HCT116 (cell line): ENCODE data around the gene SMAP2. TPM values are rescaled to one million over a fixed set of nuclear protein-coding genes. Genes with fewer than 3 reads are reported as not detected.

Experiments used
- ATAC-seq: fragments of 200-7000 bp; cut with Tn5 transposase; 2 replicates; pipeline ENCODE4 v1.9.1; 2020; ENCODE audit warnings: mild to moderate bottlenecking, moderate library complexity
- BruUV-seq: library from RNA; stranded (reverse); fragments of 400-500 nt; replicated peaks from 2 replicates; lab custom pipeline; 2021; lab: Mats Ljungman, UMichigan
- CTCF ChIA-PET: fragments of 300-600 bp; sonication (Branson Sonifier 250); formaldehyde crosslinking; loops from one replicate; lab custom pipeline; 2021; ENCODE audit warnings: antibody characterized with exemption; lab: Charles Lee
- POLR2A ChIA-PET: fragments of 300-600, 350-600 bp; sonication (Branson Sonifier 250); formaldehyde crosslinking; loops from one replicate; lab custom pipeline; 2021; ENCODE audit warnings: antibody characterized with exemption; lab: Charles Lee
- RAD21 ChIA-PET, 2 experiments: fragments of 300-600 bp; sonication (Branson Sonifier 250); formaldehyde crosslinking; loops; one replicate each; lab custom pipeline; 2023; ENCODE audit warnings: low total read pairs in 2 of 2; ENCODE audit not compliant: uncharacterized antibody in 2 of 2, unreplicated experiment in 2 of 2, low non-redundant PET in 1 of 2; lab: Charles Lee
- DNase-seq: peaks from one replicate; pipeline ENCODE4 v3.0.0-alpha.2; 2010; ENCODE audit warnings: low read depth, low spot score
- H2AFZ ChIP-seq: fragments of 200-600 bp; shearing (Covaris generic), sonication (generic); 2 replicates; pipeline ENCODE4 v1.6.1; 2017; ENCODE audit warnings: low read depth, mixed run types, mixed read lengths, antibody characterized with exemption, low read length; ENCODE audit not compliant: poor library complexity, severe bottlenecking
- H3K27ac ChIP-seq: 2 replicates; pipeline ENCODE4 v1.5.1; 2012; ENCODE audit warnings: low read depth, low read length
- H3K27me3 ChIP-seq: fragments of 200-600 bp; sonication (generic); 2 replicates; pipeline ENCODE4 v1.6.1; 2016; ENCODE audit warnings: mixed run types, low read length, mixed read lengths; ENCODE audit not compliant: insufficient read depth
- H3K36me3 ChIP-seq, 2 experiments: fragments of 200-500 bp in 1 of 2; fragments of 200-600 bp in 1 of 2; sonication (Bioruptor generic) in 1 of 2; sonication (generic) in 1 of 2; 2 replicates each; pipeline versions ENCODE4 v1.5.1 to v1.6.1; 2014 to 2016; ENCODE audit warnings: low read length in 2 of 2, inconsistent platforms in 1 of 2, mixed read lengths in 1 of 2, mixed run types in 1 of 2; ENCODE audit not compliant: insufficient read depth in 2 of 2, control insufficient read depth in 1 of 2
- H3K4me1 ChIP-seq, 2 experiments: fragments of 200-600 bp in 1 of 2; sonication (generic) in 1 of 2; 2 replicates each; pipeline versions ENCODE4 v1.5.1 to v1.6.1; 2012 to 2017; ENCODE audit warnings: low read length in 2 of 2, inconsistent platforms in 1 of 2, mild to moderate bottlenecking in 1 of 2, mixed read lengths in 1 of 2, mixed run types in 1 of 2, moderate library complexity in 1 of 2; ENCODE audit not compliant: insufficient read depth in 2 of 2, control insufficient read depth in 1 of 2
- H3K4me2 ChIP-seq: fragments of 200-600 bp; sonication (generic); 2 replicates; pipeline ENCODE4 v1.6.1; 2017; ENCODE audit warnings: mixed run types, low read length, mixed read lengths
- H3K4me3 ChIP-seq, 2 experiments: fragments of 200-600 bp in 1 of 2; sonication (generic) in 1 of 2; replicated peaks in 1 of 2; 2 replicates each; pipeline ENCODE4 v1.5.1; 2011 to 2016; ENCODE audit warnings: low read length in 2 of 2, control low read depth in 1 of 2, low read depth in 1 of 2, mild to moderate bottlenecking in 1 of 2, mixed read lengths in 1 of 2, mixed run types in 1 of 2
- H3K79me2 ChIP-seq: fragments of 200-600 bp; sonication (generic); 2 replicates; pipeline ENCODE4 v1.6.1; 2017; ENCODE audit warnings: mild to moderate bottlenecking, mixed run types, low read length, moderate library complexity, mixed read lengths; ENCODE audit not compliant: insufficient read depth
- H3K9ac ChIP-seq: fragments of 200-600 bp; sonication (generic); 2 replicates; pipeline ENCODE4 v1.6.1; 2016; ENCODE audit warnings: low read length, mixed read lengths
- H3K9me2 ChIP-seq: fragments of 200-600 bp; sonication (generic), shearing (Covaris generic); 2 replicates; pipeline ENCODE4 v1.6.1; 2017; ENCODE audit warnings: mixed run types, mild to moderate bottlenecking, moderate library complexity; ENCODE audit not compliant: insufficient read depth
- H3K9me3 ChIP-seq, 2 experiments: fragments of 200-500 bp in 1 of 2; fragments of 200-600 bp in 1 of 2; sonication (Bioruptor generic) in 1 of 2; sonication (generic) in 1 of 2; 2 replicates each; pipeline ENCODE4 v1.6.1; 2014 to 2017; ENCODE audit warnings: low read length in 2 of 2, mixed read lengths in 2 of 2, inconsistent platforms in 1 of 2, low read depth in 1 of 2, mild to moderate bottlenecking in 1 of 2, mixed run types in 1 of 2, moderate library complexity in 1 of 2; ENCODE audit not compliant: control insufficient read depth in 1 of 2, insufficient read depth in 1 of 2
- H4K20me1 ChIP-seq: fragments of 200-600 bp; sonication (generic), shearing (Covaris generic); 2 replicates; pipeline ENCODE4 v1.6.1; 2017; ENCODE audit warnings: mixed run types, mild to moderate bottlenecking, moderate library complexity; ENCODE audit not compliant: insufficient read depth
- ATF3 ChIP-seq: IDR thresholded peaks from 2 replicates; pipeline ENCODE4 v1.6.1; 2012
- CBX3 ChIP-seq: IDR thresholded peaks from 2 replicates; pipeline ENCODE4 v1.6.1; 2012; ENCODE audit warnings: low read depth
- EGR1 ChIP-seq: IDR thresholded peaks from 2 replicates; pipeline ENCODE4 v1.6.1; 2012; ENCODE audit warnings: low read depth
- ELF1 ChIP-seq: IDR thresholded peaks from 2 replicates; pipeline ENCODE4 v1.6.1; 2012; ENCODE audit warnings: low read depth, borderline replicate concordance
- EZH2 ChIP-seq: fragments of 200-600 bp; sonication (generic); IDR thresholded peaks from 2 replicates; pipeline ENCODE4 v1.6.1; 2017; ENCODE audit warnings: antibody characterized with exemption, mixed run types
- EZH2phosphoT487 ChIP-seq: fragments of 200-600 bp; IDR thresholded peaks from 2 replicates; pipeline ENCODE4 v1.6.1; 2018; ENCODE audit warnings: antibody characterized with exemption, borderline replicate concordance
- JUND ChIP-seq: IDR thresholded peaks from 2 replicates; pipeline ENCODE4 v1.6.1; 2012
- MAX ChIP-seq: IDR thresholded peaks from 2 replicates; pipeline ENCODE4 v1.6.1; 2012
- POLR2AphosphoS5 ChIP-seq: IDR thresholded peaks from 2 replicates; pipeline ENCODE4 v1.6.1; 2011; ENCODE audit warnings: mild to moderate bottlenecking, low read depth, low read length, moderate library complexity
- RAD21 ChIP-seq: IDR thresholded peaks from 2 replicates; pipeline ENCODE4 v1.6.1; 2012; ENCODE audit warnings: low read depth, mild to moderate bottlenecking
- REST ChIP-seq: IDR thresholded peaks from 2 replicates; pipeline ENCODE4 v1.6.1; 2012; ENCODE audit warnings: low read depth
- SIN3A ChIP-seq: IDR thresholded peaks from 2 replicates; pipeline ENCODE4 v1.6.1; 2012; ENCODE audit warnings: low read depth
- SP1 ChIP-seq: IDR thresholded peaks from 2 replicates; pipeline ENCODE4 v1.6.1; 2012; ENCODE audit warnings: low read depth
- SRF ChIP-seq: IDR thresholded peaks from 2 replicates; pipeline ENCODE4 v1.6.1; 2012; ENCODE audit warnings: low read depth
- YY1 ChIP-seq: IDR thresholded peaks from 2 replicates; pipeline ENCODE4 v1.6.1; 2011; ENCODE audit warnings: low read length, low read depth, moderate library complexity, mild to moderate bottlenecking; ENCODE audit not compliant: insufficient replicate concordance; ENCODE audit errors: extremely low read depth
- ZBTB33 ChIP-seq: IDR thresholded peaks from 2 replicates; pipeline ENCODE4 v1.6.1; 2011; ENCODE audit warnings: mild to moderate bottlenecking, low read length, moderate library complexity; ENCODE audit not compliant: insufficient replicate concordance; ENCODE audit errors: extremely low read depth
- ZFX ChIP-seq: fragments of 450-650 bp; IDR thresholded peaks from 2 replicates; pipeline ENCODE4 v1.6.1; 2017
- ZNF274 ChIP-seq: fragments of 200-500 bp; sonication (Bioruptor generic); IDR thresholded peaks from 2 replicates; pipeline ENCODE4 v1.6.1; 2014; ENCODE audit warnings: mild to moderate bottlenecking, low read depth, low read length, inconsistent platforms
- intact Hi-C: fragments of 100-400 bp; cut with micrococcal nuclease; formaldehyde crosslinking; loops from 2 replicates; pipeline ENCODE4 v1.10.0; 2022
- total RNA-seq: library from RNA; stranded (reverse); gene quantifications from one replicate; pipeline ENCODE4 v1.2.1, GENCODE V29; 2021; ENCODE audit not compliant: unreplicated experiment

Gene SMAP2
- total RNA-seq, 1 experiment from 2014 or later, result 16.4 TPM

GRCh38 chr1:40431385-40431784, 57.9 kb downstream of the SMAP2 start (continued):
- no peak for TF ChIP-seq SP1
- TF ChIP-seq SIN3A, result no peak

GRCh38 chr1:40432644-40433390, 59.3 kb downstream of the SMAP2 start:
- H3K9me2 ChIP-seq, result no peaks in the 10 kb centered on the region
- no peak overlapping the region for H2AFZ ChIP-seq
- intact Hi-C loops, result no loop called here
- no peaks in the 10 kb centered on the region for H3K36me3 ChIP-seq
- TF ChIP-seq EGR1 (no peak), EZH2 (no peak), YY1 (no peak), ATF3 (no peak), SRF (no peak), ZBTB33 (no peak), REST (no peak), CBX3 (no peak), ELF1 (no peak), MAX (no peak), JUND (no peak), ZNF274 (no peak), POLR2AphosphoS5 (no peak), EZH2phosphoT487 (no peak), RAD21 (no peak), ZFX (no peak)
- TF ChIP-seq, all 23 proteins: peak for 0
- Histone ChIP-seq H4K20me1 (no peaks in the 10 kb centered on the region), H3K9ac (no peak overlapping the region), H3K27me3 (no peaks in the 10 kb centered on the region), H3K4me1 (no peaks in the 10 kb centered on the region), H3K79me2 (no peaks in the 10 kb centered on the region), H3K4me2 (no peak overlapping the region), H3K27ac (no peak overlapping the region), H3K9me3 (0 out of 4 replicates have a peak, but pooled peaks cover 0 to 3% of the 10 kb centered on the region in 2 experiments), H3K4me3 (no peak overlapping the region)
- RAD21 ChIA-PET, result no interaction called here
- POLR2A ChIA-PET, result no interaction called here
- DNase-seq, result no peak
- ATAC-seq, result no peak
- no TSS peak for BruUV-seq
- CTCF ChIA-PET, result no interaction called here
